Left forelimb (tissue), 1 donor: ENCODE data around the gene SLA2.
"Not testable (repeated sequence)": the region's sequence is repeated elsewhere in the genome, so short reads cannot be mapped to it uniquely, and the experiment has no call there.

Source experiments
- DNase-seq: peaks from one replicate; pipeline ENCODE4 v3.0.0-alpha.2; 2018; ENCODE audit warnings: low spot score

SLA2 gene

GRCh38 chr20:36645353-36645752 is 643 bp downstream of the SLA2 start:
- DNase-seq: no peak

- no peak for DNase-seq
Measured at GRCh38 chr20:36644706-36645095, 1.3 kb downstream of the SLA2 start.

- DNase-seq: no peak
Measured at GRCh38 chr20:36644032-36644705, 1.8 kb downstream of the SLA2 start.

- no peak for DNase-seq
Measured at GRCh38 chr20:36642136-36642535, 3.9 kb downstream of the SLA2 start.

- no peak for DNase-seq
Measured at GRCh38 chr20:36641506-36641843, 4.5 kb downstream of the SLA2 start.

- not testable (repeated sequence) for DNase-seq
Measured at GRCh38 chr20:36638876-36639400, 7.1 kb downstream of the SLA2 start.

GRCh38 chr20:36634342-36634741 is 11.7 kb downstream of the SLA2 start:
- DNase-seq: no peak

- DNase-seq: no peak
Measured at GRCh38 chr20:36633285-36633772, 12.7 kb downstream of the SLA2 start.

- no peak for DNase-seq
Measured at GRCh38 chr20:36632487-36633284, 13.3 kb downstream of the SLA2 start.

- DNase-seq: no peak
Measured at GRCh38 chr20:36632147-36632486, 13.9 kb downstream of the SLA2 start.

- DNase-seq: no peak
Measured at GRCh38 chr20:36631646-36632045, 14.3 kb downstream of the SLA2 start.

GRCh38 chr20:36629719-36630681 is 16.0 kb downstream of the SLA2 start:
- DNase-seq: no peak

GRCh38 chr20:36628076-36628475 is 17.9 kb downstream of the SLA2 start:
- DNase-seq: no peak

GRCh38 chr20:36624944-36625324 is 21.1 kb downstream of the SLA2 start:
- DNase-seq: no peak

- no peak for DNase-seq
Measured at GRCh38 chr20:36624068-36624943, 21.7 kb downstream of the SLA2 start.

GRCh38 chr20:36623444-36623843 is 22.6 kb downstream of the SLA2 start:
- no peak for DNase-seq

GRCh38 chr20:36620917-36621316 is 25.1 kb downstream of the SLA2 start:
- no peak for DNase-seq

- DNase-seq: no peak
Measured at GRCh38 chr20:36614781-36615557, 31.0 kb downstream of the SLA2 start.

GRCh38 chr20:36613974-36614373 is 32.0 kb downstream of the SLA2 start:
- no peak for DNase-seq

GRCh38 chr20:36611625-36612024 is 34.4 kb downstream of the SLA2 start:
- no peak for DNase-seq

GRCh38 chr20:36608388-36608728 is 37.6 kb downstream of the SLA2 start:
- DNase-seq: not testable (repeated sequence)
